ENCODE results near the gene HYAL2.

The HYAL2 gene

DNA sequence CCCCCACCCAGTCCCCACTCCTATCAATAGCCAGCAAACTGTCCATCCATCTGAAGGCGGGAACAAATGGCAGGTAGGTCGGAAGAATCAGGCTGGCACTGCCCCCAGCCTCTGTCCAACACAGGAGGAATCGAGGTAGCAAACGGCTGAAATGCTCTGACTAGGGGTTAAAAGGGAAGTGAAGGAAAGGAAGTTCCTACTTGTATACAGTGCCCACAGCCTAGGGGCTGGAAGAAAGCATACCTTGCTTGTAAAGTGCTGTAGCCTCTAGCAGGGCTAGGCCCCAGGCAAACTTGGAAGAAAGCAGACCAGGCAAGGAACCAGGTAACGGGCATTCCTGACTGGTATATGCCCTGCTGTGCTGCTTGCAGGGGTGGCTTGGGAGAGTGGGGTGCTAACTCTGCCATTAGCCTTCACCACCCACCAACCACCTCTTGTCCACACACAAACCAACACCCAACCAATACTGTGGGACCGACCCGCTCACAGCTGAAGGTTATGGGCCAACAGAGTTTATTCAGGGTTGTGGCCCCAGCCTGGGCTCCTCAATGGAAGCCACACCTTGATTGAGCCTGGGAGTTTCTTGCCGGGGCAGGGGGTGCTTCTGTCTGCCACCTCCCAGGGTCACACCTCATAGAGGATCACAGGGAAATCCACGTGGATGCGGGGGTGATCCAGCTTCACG lies 3.1 kb upstream of the HYAL2 start:
- H3K27ac ChIP-seq: no peak overlapping the region
- TF ChIP-seq, protein P1, sequence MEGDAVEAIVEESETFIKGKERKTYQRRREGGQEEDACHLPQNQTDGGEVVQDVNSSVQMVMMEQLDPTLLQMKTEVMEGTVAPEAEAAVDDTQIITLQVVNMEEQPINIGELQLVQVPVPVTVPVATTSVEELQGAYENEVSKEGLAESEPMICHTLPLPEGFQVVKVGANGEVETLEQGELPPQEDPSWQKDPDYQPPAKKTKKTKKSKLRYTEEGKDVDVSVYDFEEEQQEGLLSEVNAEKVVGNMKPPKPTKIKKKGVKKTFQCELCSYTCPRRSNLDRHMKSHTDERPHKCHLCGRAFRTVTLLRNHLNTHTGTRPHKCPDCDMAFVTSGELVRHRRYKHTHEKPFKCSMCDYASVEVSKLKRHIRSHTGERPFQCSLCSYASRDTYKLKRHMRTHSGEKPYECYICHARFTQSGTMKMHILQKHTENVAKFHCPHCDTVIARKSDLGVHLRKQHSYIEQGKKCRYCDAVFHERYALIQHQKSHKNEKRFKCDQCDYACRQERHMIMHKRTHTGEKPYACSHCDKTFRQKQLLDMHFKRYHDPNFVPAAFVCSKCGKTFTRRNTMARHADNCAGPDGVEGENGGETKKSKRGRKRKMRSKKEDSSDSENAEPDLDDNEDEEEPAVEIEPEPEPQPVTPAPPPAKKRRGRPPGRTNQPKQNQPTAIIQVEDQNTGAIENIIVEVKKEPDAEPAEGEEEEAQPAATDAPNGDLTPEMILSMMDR (conservative IDR thresholded peaks at IDR 0.05): no peak

DNA sequence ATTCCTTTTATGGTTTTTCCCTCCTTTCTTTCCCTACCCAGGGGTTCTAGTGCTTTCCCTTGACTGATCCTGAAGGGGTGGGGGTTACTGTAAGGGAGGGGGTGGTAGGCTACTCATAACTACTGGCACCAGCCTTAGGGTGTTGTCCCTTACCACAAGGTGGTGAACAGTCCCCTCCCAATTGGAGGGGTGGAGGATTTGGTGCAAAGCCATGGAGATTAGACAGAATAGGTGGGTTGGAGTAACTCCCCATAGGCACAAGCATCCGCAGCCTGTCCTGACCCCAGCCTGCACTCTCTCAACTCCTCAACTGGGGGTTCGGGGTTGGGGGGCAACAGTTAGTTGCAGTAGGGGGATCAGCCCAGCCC lies 2.6 kb upstream of the HYAL2 start:
- no peak overlapping the region for H3K27ac ChIP-seq
- TF ChIP-seq, protein P1 (conservative IDR thresholded peaks at IDR 0.05): no peak

DNA sequence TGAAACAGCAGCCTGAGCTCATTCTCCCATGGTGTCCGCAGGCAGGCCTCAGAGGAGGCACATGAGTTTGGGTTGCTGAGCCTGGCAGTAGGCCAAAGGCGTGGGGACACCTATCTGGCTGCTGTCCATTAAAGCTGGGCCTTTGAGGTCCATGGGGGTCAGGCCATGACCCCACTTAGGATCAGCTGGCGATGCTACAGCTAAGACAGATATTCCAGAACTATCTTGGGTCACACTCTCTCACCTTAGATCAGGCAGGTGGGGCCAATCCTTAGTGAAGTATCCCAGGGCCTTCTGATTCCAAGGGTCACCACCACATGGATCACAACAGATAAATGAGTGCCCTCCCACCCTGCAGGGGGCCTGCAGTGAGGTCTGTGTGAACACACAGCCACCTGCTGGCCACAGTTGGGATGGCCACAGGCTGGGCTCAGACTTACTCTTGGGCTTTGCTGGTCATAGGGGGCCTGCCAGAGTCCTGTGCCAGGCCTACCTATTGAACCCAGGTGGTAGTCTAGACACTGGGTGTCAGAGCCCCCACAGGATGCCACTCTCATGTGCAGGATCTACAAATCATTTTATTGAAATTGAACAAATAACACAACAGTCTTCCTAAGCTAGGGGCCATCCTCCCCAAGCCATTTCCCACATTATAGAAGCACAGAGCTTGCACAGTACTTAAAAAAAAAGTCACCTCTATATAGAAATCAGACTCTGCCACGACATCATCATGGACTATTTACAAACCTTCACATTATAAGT lies 2.0 kb upstream of the HYAL2 start:
- H3K27ac ChIP-seq: peak overlapping the region; percentile 97; the same call in 1 of the 2 replicates
- TF ChIP-seq, protein P1 (conservative IDR thresholded peaks at IDR 0.05): peak; percentile 95

DNA sequence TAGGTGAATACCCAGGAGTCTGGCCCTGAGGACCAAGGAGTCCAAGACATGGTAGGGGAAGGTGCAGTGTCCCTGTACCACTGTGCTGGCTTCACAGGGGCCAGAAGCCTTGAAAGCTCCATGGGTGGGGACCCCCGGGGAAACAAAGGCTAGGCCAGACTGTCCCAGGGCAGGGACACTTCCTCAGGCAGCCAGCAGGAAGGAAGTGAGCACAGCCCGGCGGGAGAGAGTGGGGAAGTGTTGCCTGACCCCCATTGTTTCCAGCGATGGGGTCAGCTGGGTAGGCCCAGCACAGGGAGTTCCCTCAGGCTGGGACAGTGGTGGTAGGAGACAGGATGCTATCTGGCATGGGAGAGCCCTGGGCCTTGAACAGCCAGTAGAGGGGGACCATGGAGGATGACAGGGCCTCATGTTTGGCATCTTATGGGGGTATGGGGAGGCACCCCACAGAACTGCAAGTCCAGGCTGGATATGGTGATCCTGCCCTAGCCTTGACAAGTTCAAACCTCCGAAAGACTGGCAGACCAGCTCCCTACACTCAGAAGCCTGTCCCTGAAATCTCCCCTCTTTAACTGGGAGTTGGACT lies 1.2 kb upstream of the HYAL2 start:
- peak overlapping the region; percentile 97; the same call in 1 of the 2 replicates for H3K27ac ChIP-seq
- TF ChIP-seq, protein P1 (conservative IDR thresholded peaks at IDR 0.05): no peak

DNA sequence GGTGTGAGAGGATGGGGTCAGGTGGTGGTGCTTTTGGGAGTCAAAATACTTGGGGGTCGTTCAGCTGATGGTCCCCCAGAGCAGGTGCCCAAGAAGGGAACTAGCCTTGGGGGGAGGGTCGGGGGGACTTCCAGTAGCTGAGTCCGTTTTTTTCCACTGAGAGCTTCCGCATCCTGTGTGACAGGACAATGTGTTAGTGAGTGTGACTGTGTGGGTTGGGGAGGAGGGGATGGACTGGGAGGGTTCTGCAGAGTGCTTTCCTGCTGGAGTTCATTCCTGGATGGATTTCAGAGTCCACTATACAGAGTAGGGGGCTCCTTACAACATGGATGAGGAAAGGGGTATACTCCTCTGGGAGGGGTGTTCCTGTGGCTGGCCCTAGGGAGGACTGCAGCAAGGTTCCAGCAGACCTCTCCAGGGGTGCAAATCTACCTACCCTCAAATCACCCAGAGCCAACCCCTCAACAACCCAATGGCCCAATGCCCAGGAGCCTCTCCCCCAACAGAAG lies 601 bp upstream of the HYAL2 start:
- H3K27ac ChIP-seq: peak overlapping the region; percentile 97; the same call in 1 of the 2 replicates
- TF ChIP-seq, protein P1 (conservative IDR thresholded peaks at IDR 0.05): no peak

DNA sequence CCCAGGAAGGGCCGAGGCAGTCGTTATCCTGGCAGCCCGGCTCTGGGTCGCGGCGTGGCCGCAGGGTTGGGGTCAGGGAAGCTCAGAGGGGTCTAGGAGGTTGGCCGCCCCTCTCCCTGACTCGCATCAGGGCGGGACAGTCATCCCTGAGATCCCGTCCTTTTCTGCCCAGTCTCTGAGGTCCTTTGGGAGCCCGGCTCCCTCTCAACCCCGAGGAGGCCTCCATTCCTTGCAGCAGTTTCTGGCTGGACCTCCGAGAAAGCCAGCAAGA lies 495 bp downstream of the HYAL2 start:
- TF ChIP-seq, protein P1 (conservative IDR thresholded peaks at IDR 0.05): no peak; the same call in 1 of the 2 replicates
- peak overlapping the region; percentile 97 for H3K27ac ChIP-seq

DNA sequence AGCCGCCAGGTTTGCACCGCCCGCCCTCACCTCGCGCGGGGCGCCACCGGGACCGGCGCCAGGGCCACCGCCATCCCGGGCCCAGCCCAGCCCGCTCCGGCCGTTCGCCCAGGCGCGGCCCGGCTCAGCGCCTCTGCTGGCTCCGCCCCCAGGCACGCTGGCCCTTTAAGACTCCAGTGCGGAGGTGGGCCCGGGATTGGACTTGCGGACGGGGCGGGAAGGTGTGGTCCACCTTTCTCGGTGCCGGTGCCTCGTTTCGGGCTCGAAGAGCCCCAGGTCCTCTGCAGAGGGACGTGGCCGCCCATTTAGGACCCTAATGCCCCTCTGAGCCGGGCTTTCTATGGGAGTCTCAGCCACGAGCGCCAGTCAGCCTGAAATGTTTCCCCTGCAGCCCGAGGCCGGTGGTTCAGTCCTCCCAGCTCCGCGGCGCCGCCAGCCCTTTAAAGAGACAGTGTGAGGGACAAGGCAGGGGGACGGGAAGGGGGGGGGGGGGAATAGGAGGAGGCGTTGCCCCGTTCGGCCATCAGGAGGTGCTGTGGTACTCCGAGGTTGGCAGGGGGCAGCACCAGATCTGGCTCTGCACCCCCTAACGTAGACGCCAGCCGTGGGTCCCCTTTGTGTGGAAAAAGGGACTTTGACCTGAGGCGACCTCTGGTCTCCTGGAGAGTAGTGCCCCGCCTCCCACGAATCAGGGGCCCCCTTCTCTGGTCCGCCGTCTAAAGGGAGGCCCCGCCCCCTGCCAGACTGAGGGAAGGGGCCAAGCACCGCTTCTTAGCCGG lies 1.0 kb downstream of the HYAL2 start:
- H3K27ac ChIP-seq: peak overlapping the region; percentile 97
- TF ChIP-seq, protein P1 (conservative IDR thresholded peaks at IDR 0.05): peak; percentile 74
